T-cell (primary cell): ENCODE data around the gene MAPK11. TPM values are rescaled to one million over a fixed set of nuclear protein-coding genes. Genes with fewer than 3 reads are reported as not detected.

ENCODE experiments used
- ATAC-seq, 4 experiments: fragments of 200-7000 bp in 3 of 4; fragments of 150-1000 bp in 1 of 4; cut with Tn5 transposase; replicated peaks in 1 of 4; 1 replicate in 3 of 4; 2 replicates in 1 of 4; pipeline ENCODE4 v1.10.0; 2021; ENCODE audit warnings: moderate library complexity in 3 of 4, mild to moderate bottlenecking in 2 of 4, moderate number of reproducible peaks in 1 of 4
- CTCF ChIA-PET, 2 donors: fragments of 300-600 bp; sonication (Branson Sonifier 250); formaldehyde crosslinking; loops; one replicate each; lab custom pipeline; 2022; ENCODE audit warnings: antibody characterized with exemption in 2 of 2; lab: Charles Lee
- POLR2A ChIA-PET, 2 donors: fragments of 300-600 bp; sonication (Branson Sonifier 250); formaldehyde crosslinking; loops; one replicate each; lab custom pipeline; 2022; ENCODE audit warnings: antibody characterized with exemption in 2 of 2; lab: Charles Lee
- DNase-seq, 35 experiments: peaks; one replicate each; pipeline versions ENCODE4 v3.0.0 to v3.0.0-alpha.2; 2013 to 2023
- H3K27ac ChIP-seq: one replicate; pipeline ENCODE4 v1.5.1; 2013; ENCODE audit warnings: low read length
- H3K27me3 ChIP-seq, 2 experiments: replicated peaks in 1 of 2; 1 replicate in 1 of 2; 2 replicates in 1 of 2; pipeline versions ENCODE4 v1.6.1 to v1.7.0; 2013; ENCODE audit warnings: low read length in 1 of 2, mixed read lengths in 1 of 2; ENCODE audit not compliant: control insufficient read depth in 2 of 2, insufficient read depth in 2 of 2; ENCODE audit errors: extremely low read depth in 1 of 2
- H3K36me3 ChIP-seq, 2 donors: 1 replicate in 1 of 2; 2 replicates in 1 of 2; pipeline versions ENCODE4 v1.6.1 to v1.7.0; 2013; ENCODE audit warnings: low read length in 1 of 2; ENCODE audit not compliant: control insufficient read depth in 2 of 2, insufficient read depth in 1 of 2; ENCODE audit errors: extremely low read depth in 1 of 2
- H3K4me1 ChIP-seq, 2 experiments: 1 replicate in 1 of 2; 2 replicates in 1 of 2; pipeline versions ENCODE4 v1.6.1 to v1.7.0; 2013; ENCODE audit warnings: low read length in 2 of 2, mixed read lengths in 1 of 2; ENCODE audit not compliant: insufficient read depth in 2 of 2, control insufficient read depth in 1 of 2; ENCODE audit errors: extremely low read depth in 1 of 2
- H3K4me3 ChIP-seq, 2 donors: 1 replicate in 1 of 2; 2 replicates in 1 of 2; pipeline versions ENCODE4 v1.5.1 to v1.7.0; 2013; ENCODE audit warnings: mild to moderate bottlenecking in 2 of 2, low read length in 1 of 2, moderate library complexity in 1 of 2; ENCODE audit not compliant: control insufficient read depth in 1 of 2; ENCODE audit errors: extremely low read depth in 1 of 2
- H3K9me3 ChIP-seq: 2 replicates; pipeline ENCODE4 v1.7.0; 2013
- H3K27ac Mint-ChIP-seq, 2 donors: one replicate each; pipeline ENCODE4 v1.8.0; 2020 to 2021; ENCODE audit warnings: mild to moderate bottlenecking in 2 of 2, mixed read lengths in 2 of 2
- H3K27me3 Mint-ChIP-seq, 2 donors: one replicate each; pipeline ENCODE4 v1.8.0; 2021 to 2022; ENCODE audit warnings: mixed read lengths in 2 of 2
- H3K36me3 Mint-ChIP-seq: one replicate; pipeline ENCODE4 v1.8.0; 2021; ENCODE audit warnings: mixed read lengths
- H3K4me1 Mint-ChIP-seq, 3 donors: one replicate each; pipeline ENCODE4 v1.8.0; 2020 to 2022; ENCODE audit warnings: mixed read lengths in 3 of 3, mild to moderate bottlenecking in 1 of 3
- H3K4me3 Mint-ChIP-seq, 3 donors: one replicate each; pipeline ENCODE4 v1.8.0; 2020 to 2022; ENCODE audit warnings: mild to moderate bottlenecking in 3 of 3, mixed read lengths in 3 of 3, moderate library complexity in 3 of 3
- H3K9me3 Mint-ChIP-seq, 3 donors: one replicate each; pipeline ENCODE4 v1.8.0; 2020 to 2022; ENCODE audit warnings: mixed read lengths in 3 of 3
- WGBS: methylation state at CpG from one replicate; pipeline ENCODE4 v1.1.5; 2013; ENCODE audit warnings: missing lambda C conversion rate; ENCODE audit not compliant: insufficient coverage; 5-methylcytosine and 5-hydroxymethylcytosine counted together
- total RNA-seq, 35 experiments: library from RNA in 6 of 35; stranded (reverse) in 6 of 35; fragments of 120-200 nt in 1 of 35; gene quantifications; one replicate each; pipeline versions ENCODE4 v1.2.1 to v1.2.4 and lab custom pipeline; 2013 to 2026

Gene MAPK11
- total RNA-seq, 5 donors from 2014 or later (not counting 1 experiment from before 2014, with no cell fraction given): 3.5 to 8.9 (median 5.6) TPM

DNA sequence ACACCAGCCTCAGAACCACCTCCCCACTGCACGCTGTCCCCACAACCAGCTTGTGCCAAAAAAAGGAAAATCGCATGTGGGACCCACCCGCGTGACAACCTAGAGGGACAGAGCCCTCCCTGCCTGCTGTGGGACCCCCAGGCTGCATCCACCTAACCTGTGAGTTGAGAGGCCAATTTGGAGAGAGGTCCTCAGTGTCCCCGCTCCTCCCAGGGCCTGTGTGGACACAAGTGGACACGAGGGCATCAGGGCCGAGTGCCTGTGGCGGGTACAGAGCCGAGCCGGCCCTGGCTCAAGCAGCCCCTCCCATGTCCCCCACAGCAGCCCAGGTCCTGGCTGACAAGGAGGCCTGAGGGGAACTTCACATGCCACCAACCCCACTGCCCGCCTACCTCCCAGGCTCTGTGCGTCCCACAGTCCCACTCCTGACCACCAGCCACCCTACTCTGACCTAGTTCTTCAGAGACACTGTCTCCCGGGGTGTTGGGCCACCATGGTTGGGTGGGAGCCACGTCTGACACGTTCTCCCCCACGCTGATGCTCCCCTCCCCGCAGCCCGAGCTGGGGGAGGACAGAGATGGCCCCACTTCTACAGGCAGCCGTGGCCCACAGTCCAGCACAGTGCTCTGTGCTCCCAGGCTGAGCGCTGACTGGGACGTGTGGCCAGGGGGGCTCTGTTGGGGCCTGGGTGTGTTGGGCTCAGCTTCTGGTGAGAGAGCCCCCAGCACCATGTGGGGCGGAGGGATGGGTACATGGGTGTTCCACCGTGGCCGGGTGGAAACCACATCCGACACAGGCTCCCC, 50.2 kb downstream of the MAPK11 start:
- Mint-ChIP-seq H3K27ac (no peak overlapping the region), H3K27me3 (no peaks in the 10 kb centered on the region), H3K9me3 (no peaks in the 10 kb centered on the region), H3K4me1 (peaks cover 0 to 2% (median under 1%) of the 10 kb centered on the region in 3 donors), H3K36me3 (peaks cover 31% of the 10 kb centered on the region), H3K4me3 (no peak overlapping the region)
- Histone ChIP-seq H3K9me3 (no peaks in the 10 kb centered on the region), H3K4me1 (no peaks in the 10 kb centered on the region), H3K27ac (no peak overlapping the region), H3K27me3 (no peaks in the 10 kb centered on the region), H3K4me3 (no peak overlapping the region), H3K36me3 (peaks cover 41 to 79% of the 10 kb centered on the region in 2 donors)
- WGBS: 95% methylated on average over 20 of the region's 25 CpGs
- no peak for DNase-seq
- ChIA-PET POLR2A (no interaction called here), CTCF (no interaction called here)
- ATAC-seq: no peak

DNA sequence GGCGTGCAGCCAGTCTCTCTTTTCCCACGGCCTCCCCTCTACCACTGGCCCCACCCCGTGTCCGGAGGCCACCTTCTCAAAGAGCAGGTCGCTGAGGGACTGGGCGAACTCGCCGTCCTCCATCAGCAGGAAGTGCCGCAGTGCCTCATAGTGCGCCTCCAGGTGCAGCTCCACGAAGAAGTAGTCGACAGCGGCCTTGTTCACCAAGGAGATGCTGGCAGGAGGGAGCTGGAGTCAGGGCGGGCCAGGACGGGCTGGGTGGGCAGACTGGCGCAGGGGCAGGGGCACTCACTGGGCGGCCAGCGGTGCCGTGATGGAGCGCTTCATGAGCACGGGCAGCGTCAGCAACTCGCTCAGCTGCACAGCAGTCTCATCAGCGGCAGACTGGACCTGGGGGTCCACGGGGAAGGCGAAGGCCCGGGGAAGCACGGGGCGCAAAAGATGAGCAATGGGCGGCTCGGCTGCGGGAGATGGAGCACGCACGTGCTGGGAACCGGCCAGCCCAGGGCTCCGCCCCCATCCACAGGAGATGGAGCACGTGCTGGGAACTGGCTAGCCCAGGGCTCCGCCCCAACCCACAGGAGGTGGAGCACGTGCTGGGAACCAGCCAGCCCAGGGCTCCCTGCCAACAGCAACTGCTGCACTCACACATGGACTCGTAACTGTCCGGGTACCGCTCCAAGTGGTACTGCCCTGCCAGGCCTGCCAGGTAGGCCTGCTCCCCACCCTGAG, 51.0 kb downstream of the MAPK11 start:
- ATAC-seq (peak in 1 of 4 experiments; percentile 26), DNase-seq (no peak)
- no peaks in the 10 kb centered on the region for H3K27me3 Mint-ChIP-seq
- 87% methylated on average over 42 of the region's 42 CpGs for WGBS
- H3K9me3 Mint-ChIP-seq: no peaks in the 10 kb centered on the region
- H3K27me3 ChIP-seq: no peaks in the 10 kb centered on the region
- POLR2A ChIA-PET: no interaction called here
- peaks cover 37 to 78% of the 10 kb centered on the region in 2 donors for H3K36me3 ChIP-seq
- peaks cover 0 to 8% (median 4%) of the 10 kb centered on the region in 3 donors for H3K4me1 Mint-ChIP-seq
- H3K4me1 ChIP-seq: no peaks in the 10 kb centered on the region
- no peak overlapping the region for H3K27ac Mint-ChIP-seq
- H3K4me3 Mint-ChIP-seq: no peak overlapping the region
- H3K27ac ChIP-seq: no peak overlapping the region
- peaks cover 33% of the 10 kb centered on the region for H3K36me3 Mint-ChIP-seq
- CTCF ChIA-PET: interaction anchor here in 1 of 2 donors (0.6 kb wide), 1 partner anchor 14 kb away, joined by 6 read pairs; no protein-coding TSS in a partner anchor
- H3K9me3 ChIP-seq: no peaks in the 10 kb centered on the region
- no peak overlapping the region for H3K4me3 ChIP-seq

DNA sequence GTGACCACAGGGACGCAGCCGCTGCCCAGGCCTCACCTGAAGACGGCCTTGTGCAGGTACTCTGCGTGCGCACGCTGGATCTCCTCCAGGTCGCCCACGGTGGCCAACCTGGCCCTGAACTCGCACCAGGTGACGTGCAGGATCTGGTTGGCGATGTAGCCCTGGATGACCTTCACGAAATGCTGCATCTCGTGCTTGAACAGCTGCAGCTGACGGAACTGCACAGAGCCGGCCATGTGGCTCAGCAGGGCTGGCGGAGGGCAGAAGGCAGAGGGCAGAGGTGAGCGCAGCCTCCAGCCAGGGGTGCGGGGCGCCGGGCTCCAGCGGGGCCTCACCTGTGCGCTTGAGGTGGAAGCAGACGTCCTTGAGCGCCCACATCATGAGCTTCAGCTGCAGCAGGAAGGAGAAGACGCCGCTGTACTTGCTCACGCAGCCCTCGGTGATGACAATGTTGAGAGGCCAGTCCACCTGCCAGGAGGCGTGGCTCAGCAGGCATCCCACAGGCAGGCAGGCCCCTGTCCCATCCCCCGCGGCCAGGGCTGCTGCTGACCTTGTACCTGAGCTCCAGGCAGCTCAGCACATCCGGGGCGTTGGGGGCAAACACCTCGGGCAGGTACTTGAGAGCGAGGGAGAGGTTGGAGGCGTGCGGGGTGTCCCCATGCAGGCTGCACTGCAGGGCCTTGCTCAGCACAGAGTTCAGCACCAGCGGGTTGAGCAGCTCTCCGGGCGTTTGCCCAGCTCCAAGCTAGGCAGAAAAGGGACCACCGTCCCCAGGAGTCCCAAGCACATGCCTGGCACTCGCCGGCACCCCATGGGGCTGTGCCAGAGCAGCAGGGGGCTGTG, 51.8 kb downstream of the MAPK11 start:
- no peaks in the 10 kb centered on the region for H3K27me3 Mint-ChIP-seq
- no peak for DNase-seq
- Histone ChIP-seq H3K4me1 (no peaks in the 10 kb centered on the region), H3K9me3 (no peaks in the 10 kb centered on the region), H3K27ac (no peak overlapping the region), H3K27me3 (no peaks in the 10 kb centered on the region), H3K4me3 (no peak overlapping the region), H3K36me3 (peaks cover 32 to 71% of the 10 kb centered on the region in 2 donors)
- no peaks in the 10 kb centered on the region for H3K9me3 Mint-ChIP-seq
- ChIA-PET POLR2A (no interaction called here), CTCF (interaction anchor here in 1 of 2 donors (0.6 kb wide), 1 partner anchor 13 kb away, joined by 6 read pairs; no protein-coding TSS in a partner anchor)
- peak in 2 of 4 experiments; percentile 12 to 14 for ATAC-seq
- H3K27ac Mint-ChIP-seq: no peak overlapping the region
- 92% methylated on average over 40 of the region's 43 CpGs for WGBS
- peaks cover 32% of the 10 kb centered on the region for H3K36me3 Mint-ChIP-seq
- peaks cover 4 to 8% (median 8%) of the 10 kb centered on the region in 3 donors for H3K4me1 Mint-ChIP-seq
- no peak overlapping the region for H3K4me3 Mint-ChIP-seq

DNA sequence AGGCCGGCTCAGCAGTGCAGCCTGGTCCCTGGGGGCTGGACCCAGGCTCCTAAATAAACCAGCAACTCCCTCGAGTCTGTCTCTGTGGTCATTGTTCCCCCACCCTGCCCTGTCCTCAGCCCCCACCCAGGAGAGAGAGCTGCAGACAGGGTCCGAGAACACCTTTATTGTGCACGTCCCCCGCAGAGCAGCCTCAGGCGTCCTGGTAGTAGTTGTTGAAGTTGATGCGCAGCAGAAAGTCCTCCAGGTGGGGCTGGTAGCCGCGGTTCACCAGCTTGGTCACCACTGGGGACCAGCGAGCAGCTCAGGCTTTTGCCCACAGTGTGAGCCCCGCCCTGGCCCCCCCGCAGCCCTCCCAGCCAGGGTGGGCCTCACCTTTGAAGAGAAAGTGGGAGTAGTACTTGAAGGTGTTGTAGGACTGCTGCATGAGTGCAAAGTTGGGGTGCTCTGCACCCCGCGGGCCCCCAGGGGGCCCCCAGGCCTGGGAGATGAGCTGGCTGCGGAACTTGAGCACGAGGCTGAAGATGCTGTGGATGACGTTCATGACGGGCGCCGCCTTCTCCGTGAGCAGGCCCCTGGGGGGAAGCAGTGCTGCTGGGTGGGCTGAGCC, 52.5 kb downstream of the MAPK11 start:
- H3K36me3 Mint-ChIP-seq: peaks cover 33% of the 10 kb centered on the region
- POLR2A ChIA-PET: no interaction called here
- no peak overlapping the region for H3K27ac Mint-ChIP-seq
- H3K4me1 Mint-ChIP-seq: peaks cover 9 to 16% (median 14%) of the 10 kb centered on the region in 3 donors
- ATAC-seq (peak in 1 of 4 experiments; percentile 7), DNase-seq (no peak)
- Histone ChIP-seq H3K4me3 (no peak overlapping the region), H3K4me1 (no peaks in the 10 kb centered on the region), H3K9me3 (no peaks in the 10 kb centered on the region), H3K27ac (no peak overlapping the region), H3K27me3 (no peaks in the 10 kb centered on the region), H3K36me3 (peaks cover 27 to 70% of the 10 kb centered on the region in 2 donors)
- H3K4me3 Mint-ChIP-seq: no peak overlapping the region
- 94% methylated on average over 18 of the region's 21 CpGs for WGBS
- H3K9me3 Mint-ChIP-seq: no peaks in the 10 kb centered on the region
- H3K27me3 Mint-ChIP-seq: no peaks in the 10 kb centered on the region
- CTCF ChIA-PET: no interaction called here

DNA sequence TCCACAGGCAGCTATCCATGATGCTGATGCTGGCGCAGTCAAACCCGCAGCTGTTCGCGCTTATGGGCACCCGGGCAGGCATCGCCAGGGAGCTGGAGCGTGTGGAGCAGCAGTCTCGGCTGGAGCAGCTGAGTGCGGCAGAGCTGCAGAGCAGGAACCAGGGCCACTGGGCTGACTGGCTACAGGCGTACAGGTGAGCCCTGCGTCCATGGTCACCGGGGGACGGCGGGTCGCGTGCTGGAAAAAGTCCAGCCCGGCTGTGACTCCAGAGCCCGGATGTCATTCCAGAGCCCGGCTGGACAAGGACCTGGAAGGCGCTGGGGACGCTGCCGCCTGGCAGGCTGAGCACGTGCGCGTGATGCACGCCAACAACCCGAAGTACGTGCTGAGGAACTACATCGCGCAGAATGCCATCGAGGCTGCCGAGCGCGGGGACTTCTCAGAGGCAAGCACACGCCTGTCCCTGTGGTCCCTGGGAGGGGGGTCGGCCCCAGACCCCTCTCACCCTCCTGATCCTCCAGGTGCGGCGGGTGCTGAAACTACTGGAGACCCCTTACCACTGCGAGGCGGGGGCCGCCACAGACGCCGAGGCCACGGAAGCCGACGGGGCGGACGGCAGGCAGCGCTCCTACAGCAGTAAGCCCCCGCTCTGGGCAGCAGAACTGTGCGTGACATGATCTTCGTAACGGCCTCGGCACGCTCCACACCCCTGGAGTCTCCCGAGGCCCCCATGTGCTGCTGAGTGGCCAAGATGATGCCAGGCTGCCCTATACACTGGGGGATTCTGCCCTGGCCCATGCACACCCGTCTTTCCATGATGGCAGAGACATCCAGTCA, 53.3 kb downstream of the MAPK11 start:
- CTCF ChIA-PET: no interaction called here
- 97% methylated on average over 56 of the region's 57 CpGs for WGBS
- no peaks in the 10 kb centered on the region for H3K27me3 Mint-ChIP-seq
- Histone ChIP-seq H3K27ac (no peak overlapping the region), H3K36me3 (peaks cover 22 to 68% of the 10 kb centered on the region in 2 donors), H3K9me3 (no peaks in the 10 kb centered on the region), H3K4me3 (no peak overlapping the region), H3K4me1 (no peaks in the 10 kb centered on the region), H3K27me3 (no peaks in the 10 kb centered on the region)
- peaks cover 35% of the 10 kb centered on the region for H3K36me3 Mint-ChIP-seq
- DNase-seq (no peak), ATAC-seq (peak in 2 of 4 experiments; percentile 6 to 9)
- H3K27ac Mint-ChIP-seq: no peak overlapping the region
- no peak overlapping the region for H3K4me3 Mint-ChIP-seq
- H3K9me3 Mint-ChIP-seq: no peaks in the 10 kb centered on the region
- peaks cover 15 to 17% (median 16%) of the 10 kb centered on the region in 3 donors for H3K4me1 Mint-ChIP-seq
- POLR2A ChIA-PET: no interaction called here
